Calu3 (cell line): Measurements from ENCODE around the gene HNRNPA1L2. TPM values are rescaled to one million over a fixed set of nuclear protein-coding genes. Genes with fewer than 3 reads are reported as not detected.

Experiments used
- BruUV-seq: library from RNA; stranded (reverse); fragments of 400-500 nt; replicated peaks from 2 replicates; lab custom pipeline; 2021; lab: Mats Ljungman, UMichigan
- CTCF ChIA-PET: fragments of 300-600 bp; sonication (Branson Sonifier 250); formaldehyde crosslinking; loops from one replicate; lab custom pipeline; 2022; ENCODE audit warnings: antibody characterized with exemption; lab: Charles Lee
- DNase-seq: peaks from one replicate; pipeline ENCODE4 v3.0.0; 2022
- H3K27ac Mint-ChIP-seq: one replicate; pipeline ENCODE4 v1.8.0; 2022; ENCODE audit warnings: mixed read lengths; ENCODE audit not compliant: unreplicated experiment
- H3K27me3 Mint-ChIP-seq: one replicate; pipeline ENCODE4 v1.8.0; 2022; ENCODE audit warnings: mixed read lengths; ENCODE audit not compliant: unreplicated experiment
- H3K36me3 Mint-ChIP-seq: one replicate; pipeline ENCODE4 v1.8.0; 2022; ENCODE audit warnings: mild to moderate bottlenecking, moderate library complexity, mixed read lengths; ENCODE audit not compliant: insufficient read depth, unreplicated experiment
- H3K4me1 Mint-ChIP-seq: one replicate; pipeline ENCODE4 v1.8.0; 2022; ENCODE audit warnings: mild to moderate bottlenecking, low read depth, mixed read lengths; ENCODE audit not compliant: unreplicated experiment
- H3K4me3 Mint-ChIP-seq: one replicate; pipeline ENCODE4 v1.8.0; 2022; ENCODE audit warnings: mild to moderate bottlenecking, low read depth, moderate library complexity, mixed read lengths; ENCODE audit not compliant: unreplicated experiment
- H3K9me3 Mint-ChIP-seq: one replicate; pipeline ENCODE4 v1.8.0; 2022; ENCODE audit warnings: low read depth, mixed read lengths; ENCODE audit not compliant: unreplicated experiment
- intact Hi-C: fragments of 100-400 bp; cut with micrococcal nuclease; formaldehyde crosslinking; loops from one replicate; pipeline ENCODE4 v1.10.0; 2022; ENCODE audit not compliant: unreplicated experiment
- total RNA-seq: library from RNA; stranded (reverse); gene quantifications from 2 replicates; pipeline ENCODE4 v1.2.3, GENCODE V29; 2022
- TF ChIP-seq, protein P1 (sequence below): fragments of 200-600 bp; IDR thresholded peaks from one replicate; pipeline ENCODE4 v1.8.0; 2022; ENCODE audit warnings: antibody characterized with exemption; ENCODE audit not compliant: unreplicated experiment

The HNRNPA1L2 gene
- total RNA-seq, 1 experiment from 2014 or later = 6.8 TPM

DNA sequence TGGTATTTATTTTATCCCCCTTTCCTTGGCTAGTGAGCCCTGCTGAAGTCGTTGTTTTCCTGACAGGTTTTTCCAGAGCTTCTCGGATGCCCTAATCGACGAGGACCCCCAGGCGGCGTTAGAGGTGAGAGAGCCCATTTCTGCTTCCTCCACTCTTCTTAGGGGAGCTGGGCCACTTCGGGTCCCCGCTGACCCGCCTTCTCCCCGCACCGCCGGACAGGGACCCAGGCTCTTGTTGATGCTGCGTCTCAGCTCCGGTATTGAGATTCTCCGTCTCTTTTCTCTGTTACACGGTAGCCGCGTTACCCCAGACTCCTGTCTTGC is 10.7 kb downstream of the HNRNPA1L2 start:
- intact Hi-C loops = loop anchor here (2.0 kb wide), 1 partner anchor 156 kb away; no protein-coding TSS in a partner anchor
- no TSS peak for BruUV-seq
- TF ChIP-seq, protein P1, sequence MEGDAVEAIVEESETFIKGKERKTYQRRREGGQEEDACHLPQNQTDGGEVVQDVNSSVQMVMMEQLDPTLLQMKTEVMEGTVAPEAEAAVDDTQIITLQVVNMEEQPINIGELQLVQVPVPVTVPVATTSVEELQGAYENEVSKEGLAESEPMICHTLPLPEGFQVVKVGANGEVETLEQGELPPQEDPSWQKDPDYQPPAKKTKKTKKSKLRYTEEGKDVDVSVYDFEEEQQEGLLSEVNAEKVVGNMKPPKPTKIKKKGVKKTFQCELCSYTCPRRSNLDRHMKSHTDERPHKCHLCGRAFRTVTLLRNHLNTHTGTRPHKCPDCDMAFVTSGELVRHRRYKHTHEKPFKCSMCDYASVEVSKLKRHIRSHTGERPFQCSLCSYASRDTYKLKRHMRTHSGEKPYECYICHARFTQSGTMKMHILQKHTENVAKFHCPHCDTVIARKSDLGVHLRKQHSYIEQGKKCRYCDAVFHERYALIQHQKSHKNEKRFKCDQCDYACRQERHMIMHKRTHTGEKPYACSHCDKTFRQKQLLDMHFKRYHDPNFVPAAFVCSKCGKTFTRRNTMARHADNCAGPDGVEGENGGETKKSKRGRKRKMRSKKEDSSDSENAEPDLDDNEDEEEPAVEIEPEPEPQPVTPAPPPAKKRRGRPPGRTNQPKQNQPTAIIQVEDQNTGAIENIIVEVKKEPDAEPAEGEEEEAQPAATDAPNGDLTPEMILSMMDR = peak; percentile 66
- Mint-ChIP-seq H3K36me3 (peaks cover 4% of the 10 kb centered on the region), H3K27ac (no peak overlapping the region), H3K4me3 (no peak overlapping the region), H3K27me3 (no peaks in the 10 kb centered on the region), H3K4me1 (no peaks in the 10 kb centered on the region), H3K9me3 (no peaks in the 10 kb centered on the region)
- CTCF ChIA-PET = interaction anchor here (0.6 to 1.8 kb wide), 7 partner anchors 12 to 315 kb away, joined by 3 to 12 read pairs (median 5); no protein-coding TSS in a partner anchor
- DNase-seq = no peak

DNA sequence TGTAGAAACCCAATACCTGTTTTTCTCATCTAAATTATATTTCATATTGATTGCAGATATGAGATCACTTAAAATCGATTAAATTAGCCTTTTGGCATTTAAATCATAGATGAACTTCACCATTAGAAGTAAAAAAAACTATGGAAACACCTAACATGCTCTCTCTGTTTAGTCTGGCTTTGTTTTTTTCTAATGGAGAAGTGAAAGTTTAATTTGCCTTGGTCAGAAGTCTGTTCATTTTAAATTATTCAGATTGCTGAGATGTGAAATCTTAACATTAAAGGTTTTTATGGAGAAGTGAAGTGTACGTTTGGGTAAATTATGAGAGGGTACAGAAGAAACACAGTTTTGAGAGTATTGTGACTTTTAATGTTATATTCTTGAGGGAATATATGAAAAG is 17.1 kb downstream of the HNRNPA1L2 start:
- CTCF ChIA-PET = interaction anchor here (0.6 kb wide), 1 partner anchor 66 kb away, joined by 9 read pairs; no protein-coding TSS in a partner anchor
- Mint-ChIP-seq H3K9me3 (no peaks in the 10 kb centered on the region), H3K27ac (no peak overlapping the region), H3K4me3 (no peak overlapping the region), H3K36me3 (peaks cover 15% of the 10 kb centered on the region), H3K4me1 (no peaks in the 10 kb centered on the region), H3K27me3 (no peaks in the 10 kb centered on the region)
- DNase-seq = no peak
- TF ChIP-seq, protein P1 = no peak
- intact Hi-C loops = no loop called here
- no TSS peak for BruUV-seq

DNA sequence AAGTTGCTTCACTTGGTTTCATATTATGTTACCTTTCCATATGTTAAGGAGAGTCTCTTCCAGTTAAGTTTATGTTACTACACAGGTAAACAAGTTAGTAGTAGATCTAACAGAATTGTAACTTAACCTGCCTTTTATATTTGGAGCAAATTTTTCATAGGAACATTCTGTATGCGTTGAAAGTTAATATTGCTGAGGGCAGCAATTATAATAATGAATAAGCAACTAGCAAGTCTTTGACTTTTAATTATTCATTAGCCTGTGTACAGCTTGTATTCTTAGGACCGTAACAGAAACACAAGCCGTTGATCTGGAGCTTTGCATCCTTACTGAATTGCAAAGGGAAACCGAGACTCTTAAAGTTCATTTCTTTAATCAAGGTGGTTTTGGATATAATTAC is 22.0 kb downstream of the HNRNPA1L2 start:
- no TSS peak for BruUV-seq
- H3K27me3 Mint-ChIP-seq = no peaks in the 10 kb centered on the region
- H3K36me3 Mint-ChIP-seq = peaks cover 23% of the 10 kb centered on the region
- H3K4me3 Mint-ChIP-seq = no peak overlapping the region
- CTCF ChIA-PET = interaction anchor here (1.3 to 2.1 kb wide), 3 partner anchors 11 to 304 kb away, joined by 6 to 28 read pairs (median 20); no protein-coding TSS in a partner anchor
- TF ChIP-seq, protein P1 = no peak
- H3K27ac Mint-ChIP-seq = no peak overlapping the region
- DNase-seq = no peak
- no peaks in the 10 kb centered on the region for H3K4me1 Mint-ChIP-seq
- intact Hi-C loops = loop anchor here (2.0 kb wide), 1 partner anchor 305 kb away; no protein-coding TSS in a partner anchor
- H3K9me3 Mint-ChIP-seq = no peaks in the 10 kb centered on the region

DNA sequence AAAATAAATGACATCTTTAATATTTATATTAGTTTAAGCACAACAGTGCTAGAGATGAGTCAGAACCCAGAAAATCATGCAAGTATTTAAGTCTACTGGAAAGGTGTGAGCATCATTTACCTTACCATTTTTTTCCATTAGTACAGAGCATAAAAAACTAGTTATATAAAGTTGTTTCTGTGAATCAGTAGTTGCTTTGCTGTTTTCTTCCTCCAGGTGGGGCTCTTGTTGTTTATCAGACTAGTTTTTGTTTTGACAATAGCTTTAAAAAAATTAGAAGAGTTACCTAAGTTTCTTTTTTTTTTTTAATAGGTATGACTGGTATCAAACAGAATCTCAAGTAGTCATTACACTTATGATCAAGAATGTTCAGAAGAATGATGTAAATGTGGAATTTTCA is 23.1 kb downstream of the HNRNPA1L2 start:
- Mint-ChIP-seq H3K36me3 (peaks cover 15% of the 10 kb centered on the region), H3K9me3 (no peaks in the 10 kb centered on the region), H3K4me1 (no peaks in the 10 kb centered on the region), H3K4me3 (no peak overlapping the region), H3K27ac (no peak overlapping the region), H3K27me3 (no peaks in the 10 kb centered on the region)
- intact Hi-C loops = loop anchor here (1.0 to 2.0 kb wide), 2 partner anchors 144 to 303 kb away; no protein-coding TSS in a partner anchor
- no peak for DNase-seq
- BruUV-seq = no TSS peak
- CTCF ChIA-PET = interaction anchor here (1.3 to 2.1 kb wide), 4 partner anchors 12 to 486 kb away, joined by 5 to 28 read pairs (median 13); no protein-coding TSS in a partner anchor
- TF ChIP-seq, protein P1 = peak; percentile 8
